Adipose tissue (tissue), 3 donors: ENCODE results near the gene ZNF121. TPM values are rescaled to one million over a fixed set of nuclear protein-coding genes. Genes with fewer than 3 reads are reported as not detected.
"Not testable (repeated sequence)": the region's sequence is repeated elsewhere in the genome, so short reads cannot be mapped to it uniquely, and the experiment has no call there.

Experiments used
- H3K27ac ChIP-seq: one replicate; pipeline ENCODE4 v1.5.1; 2013; ENCODE audit warnings: low read depth, low read length
- WGBS, 3 donors: extraction: QIAGEN DNeasy Blood & Tissue Kit; methylation state at CpG; one replicate each; pipeline ENCODE4 v1.1.7; 2013; 5-methylcytosine and 5-hydroxymethylcytosine counted together
- polyA plus RNA-seq, 3 donors: library from polyadenylated mRNA; stranded (reverse); fragments of 200-250 nt; gene quantifications; one replicate each; pipeline ENCODE4 v1.2.3, GENCODE V29; 2013
- donor health status: healthy with polysubstance abuse.
- donor health status: Bipolar disorder and iron deficiency.
- donor health status: healthy.

ZNF121 gene
- 1 to 10 TPM; 2.4 to 6.0 (median 4.0) TPM for polyA plus RNA-seq

GRCh38 chr19:9584073-9584833 is at the start of gene ZNF121:
ZNF121 (minus strand) TSS chr19:9584504; CDS start chr19:9568097, 16,407 bp downstream.
- WGBS, 3 donors: 0 to 1% (median 0%) methylated on average over 51 of the region's 51 CpGs
- H3K27ac ChIP-seq: peak within 1 kb of the TSS; percentile 45

DNA sequence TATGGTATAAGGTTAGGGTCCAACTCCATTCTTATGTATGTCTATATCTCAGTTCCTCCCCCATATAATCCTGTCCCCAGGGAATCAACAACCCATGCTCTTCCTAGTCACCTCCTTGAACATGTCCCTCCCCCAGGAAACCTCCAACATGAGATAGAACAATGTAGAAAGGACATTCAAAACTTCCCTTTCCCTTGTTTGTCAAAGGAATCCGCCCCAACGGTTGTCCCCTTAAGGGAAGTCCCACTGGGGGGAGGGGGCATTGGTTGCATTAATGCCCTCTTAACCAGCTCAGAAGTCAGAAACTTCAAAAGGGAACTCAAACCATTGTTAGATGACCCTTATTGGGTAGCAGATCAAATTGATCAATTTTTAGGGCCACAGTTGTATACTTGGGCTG is 43.6 kb upstream of the ZNF121 start:
- H3K27ac ChIP-seq: no peak overlapping the region
- WGBS, 3 donors: 37 to 80% (median 61%) methylated on average over 2 of the region's 2 CpGs

- 53 to 73% (median 64%) methylated on average over 2 of the region's 2 CpGs for WGBS, 3 donors
- no peak overlapping the region for H3K27ac ChIP-seq
Observed at GRCh38 chr19:9622531-9622930, 38.2 kb upstream of the ZNF121 start.

GRCh38 chr19:9621156-9622037 is 37.1 kb upstream of the ZNF121 start, which contains the start of gene ZNF561:
ZNF561 (minus strand) TSS chr19:9621232; CDS start chr19:9619456, 1,776 bp downstream.
- WGBS, 3 donors: 0 to 1% (median 1%) methylated on average over 33 of the region's 33 CpGs
- H3K27ac ChIP-seq: no peak within 1 kb of the TSS

GRCh38 chr19:9620842-9621155 is 36.5 kb upstream of the ZNF121 start:
- H3K27ac ChIP-seq: no peak overlapping the region
- WGBS, 3 donors: 0 to 1% (median 1%) methylated on average over 16 of the region's 16 CpGs

DNA sequence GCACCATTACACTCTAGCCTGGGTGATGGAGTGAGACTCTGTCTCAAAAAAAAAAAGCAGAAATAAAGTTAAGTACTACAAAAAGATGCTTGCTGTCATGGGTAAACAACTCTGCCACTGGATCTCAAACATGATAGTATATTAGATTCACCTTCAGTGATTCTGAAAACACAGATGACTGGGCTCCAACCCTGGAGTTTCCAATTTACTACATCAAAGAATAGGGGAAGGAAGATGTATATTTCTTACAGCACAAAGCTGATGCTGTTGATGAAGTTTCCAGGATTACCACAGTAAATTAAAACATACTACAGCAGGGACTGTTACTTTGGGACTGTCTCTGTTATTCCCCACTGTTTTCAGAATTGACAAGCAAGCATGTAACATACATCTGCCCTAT is 31.5 kb upstream of the ZNF121 start:
- no peak overlapping the region for H3K27ac ChIP-seq

GRCh38 chr19:9610484-9611113 is 26.3 kb upstream of the ZNF121 start:
- H3K27ac ChIP-seq: no peak overlapping the region
- WGBS, 3 donors: 93 to 100% (median 97%) methylated on average over 2 of the region's 2 CpGs

- 95% methylated on average over 5 of the region's 5 CpGs for WGBS, 3 donors
- H3K27ac ChIP-seq: no peak overlapping the region
Observed at GRCh38 chr19:9608912-9609311, 24.6 kb upstream of the ZNF121 start.

DNA sequence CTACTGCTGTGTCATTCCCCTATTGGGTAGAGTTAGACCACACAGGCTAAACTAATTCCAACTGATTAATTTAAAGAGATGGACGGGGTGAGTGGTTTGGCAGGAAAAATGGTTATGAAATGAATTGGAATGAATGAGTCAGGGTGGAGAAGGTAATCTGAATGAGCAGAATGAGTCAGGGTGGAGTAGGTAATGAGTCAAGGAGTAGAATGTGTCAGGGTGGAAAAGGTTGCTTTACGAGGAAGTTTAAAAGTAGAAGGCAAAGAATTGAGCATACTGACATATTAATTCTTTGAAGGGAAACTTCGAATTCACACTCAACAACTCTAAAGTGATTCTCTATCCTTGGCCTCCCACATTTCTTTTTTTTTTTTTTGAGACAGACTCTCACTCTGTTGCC is 12.7 kb upstream of the ZNF121 start:
- WGBS, 3 donors: 81 to 84% (median 83%) methylated on average over 3 of the region's 3 CpGs
- no peak overlapping the region for H3K27ac ChIP-seq

DNA sequence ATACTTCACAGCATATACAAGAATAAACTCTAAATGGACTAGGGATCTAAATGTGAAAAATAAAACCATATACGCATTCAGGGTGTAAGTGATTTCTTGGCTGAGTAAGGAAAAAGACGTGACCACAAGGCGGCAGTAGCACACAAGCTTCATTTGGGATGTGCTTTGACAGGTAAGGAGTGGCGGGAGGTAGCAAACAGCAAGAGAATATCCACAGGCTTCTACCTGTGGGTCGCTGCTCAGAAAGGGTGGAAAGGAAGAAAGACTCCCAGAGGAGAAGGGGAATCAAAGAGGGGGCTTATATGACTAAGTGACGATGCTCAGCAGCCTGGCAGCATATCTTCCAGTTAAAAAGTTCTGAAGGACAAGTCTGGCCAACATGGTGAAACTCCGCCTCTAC is 2.5 kb upstream of the ZNF121 start:
- 16% methylated on average over 7 of the region's 7 CpGs for WGBS, 3 donors
- no peak overlapping the region for H3K27ac ChIP-seq

GRCh38 chr19:9582081-9582725 is 2.1 kb downstream of the ZNF121 start:
- WGBS, 3 donors: 85 to 95% (median 93%) methylated on average over 13 of the region's 13 CpGs
- H3K27ac ChIP-seq: not testable (repeated sequence)

DNA sequence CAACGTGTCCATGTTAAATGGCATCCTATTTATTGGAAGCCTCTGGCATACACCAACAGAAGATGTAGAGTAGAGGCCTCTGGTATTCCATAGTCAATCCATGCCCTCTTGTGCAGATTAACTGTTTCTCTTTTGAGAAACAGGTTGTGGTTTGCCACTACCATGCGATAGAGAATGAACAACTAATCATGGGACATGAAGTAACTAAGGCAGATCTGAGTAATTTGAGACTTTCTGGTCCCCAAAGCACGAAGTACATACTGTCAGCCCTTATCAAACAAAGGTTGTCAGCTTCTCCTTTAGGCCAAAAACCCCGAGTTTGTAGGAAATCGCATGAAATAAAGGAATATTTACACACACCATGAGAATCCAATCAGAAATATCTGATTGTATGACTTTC is 3.6 kb downstream of the ZNF121 start:
- 86 to 92% (median 91%) methylated on average over 5 of the region's 5 CpGs for WGBS, 3 donors
- no peak overlapping the region for H3K27ac ChIP-seq

- WGBS, 3 donors: 98% methylated on average over 6 of the region's 6 CpGs
- H3K27ac ChIP-seq: no peak overlapping the region
Observed at GRCh38 chr19:9570255-9570654, 14.0 kb downstream of the ZNF121 start.

DNA sequence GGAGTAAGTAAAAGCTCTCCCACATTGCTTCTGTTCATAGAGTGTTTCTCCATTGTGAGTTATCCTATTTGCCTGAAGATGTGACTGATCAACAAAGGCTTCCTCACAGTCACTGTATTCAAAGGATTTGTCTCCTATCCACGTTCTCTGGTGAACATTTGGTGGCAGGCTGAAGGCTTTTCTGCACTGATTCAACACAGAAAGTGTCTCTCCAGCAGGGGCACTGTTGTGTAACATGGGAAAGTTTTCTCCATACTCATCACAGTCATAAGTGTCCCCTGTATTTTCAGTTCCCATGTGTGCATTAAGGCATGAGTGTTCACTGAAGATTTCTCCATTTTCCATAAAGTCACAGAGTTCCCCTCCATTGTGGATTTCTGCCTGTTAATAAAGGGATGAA is 17.6 kb downstream of the ZNF121 start:
- 91 to 97% (median 92%) methylated on average over 1 of the region's 1 CpG for WGBS, 3 donors
- H3K27ac ChIP-seq: no peak overlapping the region

- WGBS, 3 donors: 98 to 99% (median 98%) methylated on average over 9 of the region's 9 CpGs
Observed at GRCh38 chr19:9565900-9566705, 18.2 kb downstream of the ZNF121 start.

GRCh38 chr19:9552536-9553274 is 31.6 kb downstream of the ZNF121 start:
- no peak overlapping the region for H3K27ac ChIP-seq
- WGBS, 3 donors: 91 to 94% (median 93%) methylated on average over 7 of the region's 7 CpGs

More at GRCh38 chr19:9565900-9566705, 18.2 kb downstream of the ZNF121 start:
- H3K27ac ChIP-seq: no peak overlapping the region

DNA sequence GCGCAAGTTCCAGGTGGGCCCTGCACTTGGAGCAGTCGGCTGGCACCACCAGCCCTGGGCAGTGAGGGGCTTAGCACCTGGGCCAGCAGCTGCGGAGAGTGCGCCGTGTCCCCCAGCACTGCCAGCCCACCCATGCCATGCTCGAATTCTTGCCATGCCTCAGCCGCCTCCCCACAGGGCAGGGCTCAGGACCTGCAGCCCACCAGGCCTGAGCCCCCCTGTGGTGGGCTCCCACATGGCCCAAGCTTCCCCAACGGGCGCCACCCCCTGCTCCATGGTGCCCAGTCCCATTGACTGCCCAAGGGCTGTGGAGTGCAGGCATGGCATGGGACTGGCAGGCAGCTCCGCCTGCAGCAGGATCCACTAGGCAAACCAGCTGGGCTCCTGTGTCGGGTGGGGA is 36.4 kb downstream of the ZNF121 start:
- WGBS, 3 donors: 89 to 92% (median 90%) methylated on average over 11 of the region's 11 CpGs
- H3K27ac ChIP-seq: no peak overlapping the region
